22Rv1 (cell line): ENCODE data around the gene ZNF316.

Experiments used
- CTCF ChIP-seq: fragments of 450-650 bp; IDR thresholded peaks from 2 replicates; pipeline ENCODE4 v1.5.1; 2017; ENCODE audit warnings: mild to moderate bottlenecking
- ZFX ChIP-seq: fragments of 450-650 bp; IDR thresholded peaks from 2 replicates; pipeline ENCODE4 v1.6.1; 2017; ENCODE audit warnings: antibody characterized with exemption, borderline replicate concordance

GRCh38 chr7:6647541-6647940 is 10.4 kb downstream of the ZNF316 start:
- no peak for TF ChIP-seq CTCF
- TF ChIP-seq ZFX = no peak
